Measurements from ENCODE around the gene ADM5. TPM values are rescaled to one million over a fixed set of nuclear protein-coding genes. Genes with fewer than 3 reads are reported as not detected.

The ADM5 gene
- total RNA-seq, 1 experiment from 2014 or later = 13.5 TPM

DNA sequence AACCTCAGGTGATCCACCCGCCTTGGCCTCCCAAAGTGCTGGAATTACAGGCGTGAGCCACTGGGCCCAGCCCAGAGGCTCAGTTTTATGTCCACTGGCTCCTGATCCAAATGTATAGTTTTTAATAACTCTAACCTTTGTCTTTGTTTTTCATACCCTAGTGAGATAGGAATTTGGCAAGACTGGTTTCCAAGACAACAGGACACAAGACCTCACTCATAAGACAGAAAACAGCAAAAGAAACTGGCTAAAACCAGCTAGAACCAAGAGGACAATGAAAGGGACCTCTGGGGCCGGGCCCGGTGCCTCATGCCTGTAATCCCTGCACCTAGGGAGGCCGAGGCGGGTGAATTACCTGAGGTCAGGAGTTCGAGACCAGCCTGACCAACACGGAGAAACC is 29.1 kb downstream of the ADM5 start:
- no peak overlapping the region for H3K14ac ChIP-seq (ENCODE audit: insufficient read depth, low read length)
- H3K23ac ChIP-seq (ENCODE audit: insufficient read length, low read depth, low read length) = no peak overlapping the region
- Mint-ChIP-seq H3K4me3 (no peak overlapping the region; a peak in 2 of 5 replicates), H3K36me3 (ENCODE audit: insufficient read depth in 1 of 3, low read depth in 3 of 3) (peaks cover 6 to 12% (median 8%) of the 10 kb centered on the region in 3 experiments; a peak in 6 of 7 replicates), H3K9me3 (peaks cover 3% of the 10 kb centered on the region in 2 experiments; a peak in 2 of 5 replicates), H3K27me3 (ENCODE audit: low read depth) (peaks cover 2% of the 10 kb centered on the region; the same call in 1 of the 2 replicates), H3K27ac (no peak overlapping the region), H3K4me1 (peaks cover 6 to 9% of the 10 kb centered on the region in 2 experiments)
- H2BK15ac ChIP-seq (ENCODE audit: low read depth, low read length) = no peak overlapping the region
- H3K4ac ChIP-seq (ENCODE audit: low read depth, low read length) = no peak overlapping the region
- H3K79me2 ChIP-seq (ENCODE audit: insufficient read depth, low read length) = no peaks in the 10 kb centered on the region
- H2BK120ac ChIP-seq (ENCODE audit: low read depth, low read length, poor library complexity, severe bottlenecking) = no peak overlapping the region
- H3K79me1 ChIP-seq (ENCODE audit: insufficient read depth, low read depth, low read length, poor library complexity, severe bottlenecking) = no peaks in the 10 kb centered on the region
- no peak overlapping the region for H3T11ph ChIP-seq (ENCODE audit: low read length)
- no peak overlapping the region for H4K5ac ChIP-seq (ENCODE audit: insufficient read length, low read depth, low read length)
- H3K27me3 ChIP-seq (ENCODE audit: insufficient read depth, low read length) = no peaks in the 10 kb centered on the region
- no peaks in the 10 kb centered on the region for H3K4me1 ChIP-seq (ENCODE audit: insufficient read depth, low read length)
- no peak overlapping the region for H2BK20ac ChIP-seq (ENCODE audit: low read depth, low read length, poor library complexity, severe bottlenecking)
- no peak overlapping the region for H3K4me2 ChIP-seq (ENCODE audit: insufficient read depth, insufficient read length, low read length)
- no CpG with 5 or more reads among the region's 8 CpGs for WGBS (ENCODE audit: extremely low coverage, insufficient read length, low lambda C conversion rate)
- H3K27ac ChIP-seq (ENCODE audit: insufficient read length, low read depth, low read length) = no peak overlapping the region
- H3K56ac ChIP-seq (ENCODE audit: insufficient read length, low read depth, low read length) = no peak overlapping the region
- H3K9me3 ChIP-seq (ENCODE audit: control insufficient read depth, low read depth, low read length) = no peaks in the 10 kb centered on the region
- no peak overlapping the region for H4K91ac ChIP-seq (ENCODE audit: insufficient read length, low read depth, low read length)
- H2BK5ac ChIP-seq (ENCODE audit: insufficient read length, low read length) = no peak overlapping the region
- H2BK12ac ChIP-seq (ENCODE audit: insufficient read length, low read depth, low read length) = no peak overlapping the region
- H3K18ac ChIP-seq (ENCODE audit: insufficient read length, low read depth, low read length) = no peak overlapping the region
- H3K23me2 ChIP-seq (ENCODE audit: insufficient read length, low read depth, low read length, poor library complexity, severe bottlenecking) = no peaks in the 10 kb centered on the region
- no peak for TF ChIP-seq CTCF (conservative IDR thresholded peaks at IDR 0.05)
- H3K9ac ChIP-seq (ENCODE audit: extremely low read depth, insufficient read length, low read length) = no peak overlapping the region
- H2AFZ ChIP-seq (ENCODE audit: low read length) = no peak overlapping the region
- H4K20me1 ChIP-seq (ENCODE audit: control insufficient read depth, insufficient read depth, insufficient read length) = no peaks in the 10 kb centered on the region
- H4K8ac ChIP-seq (replicated peaks; ENCODE audit: insufficient read length, low read depth, low read length) = no peak overlapping the region
- DNase-seq = no peak
- H2AK5ac ChIP-seq (ENCODE audit: insufficient read length, low read length) = no peak overlapping the region

Measured in H9 (cell line).